AG09309 (cell line): ENCODE measurements around the gene PRICKLE3.
"Not testable (repeated sequence)": the region's sequence is repeated elsewhere in the genome, so short reads cannot be mapped to it uniquely, and the experiment has no call there.

Experiments
- DNase-seq: peaks from one replicate; pipeline ENCODE4 v3.0.0-alpha.2; 2010; ENCODE audit warnings: low read depth
- H3K4me3 ChIP-seq: 2 replicates; pipeline ENCODE4 v1.5.1; 2011; ENCODE audit warnings: mild to moderate bottlenecking, low read depth, low read length, moderate library complexity; ENCODE audit not compliant: control insufficient read depth
- TF ChIP-seq, protein P1 (sequence below): IDR thresholded peaks from 2 replicates; pipeline ENCODE4 v1.5.1; 2011; ENCODE audit warnings: mild to moderate bottlenecking, low read depth, low read length, inconsistent platforms; ENCODE audit not compliant: insufficient read depth, control insufficient read depth; ENCODE audit errors: missing control alignments

Gene PRICKLE3

DNA sequence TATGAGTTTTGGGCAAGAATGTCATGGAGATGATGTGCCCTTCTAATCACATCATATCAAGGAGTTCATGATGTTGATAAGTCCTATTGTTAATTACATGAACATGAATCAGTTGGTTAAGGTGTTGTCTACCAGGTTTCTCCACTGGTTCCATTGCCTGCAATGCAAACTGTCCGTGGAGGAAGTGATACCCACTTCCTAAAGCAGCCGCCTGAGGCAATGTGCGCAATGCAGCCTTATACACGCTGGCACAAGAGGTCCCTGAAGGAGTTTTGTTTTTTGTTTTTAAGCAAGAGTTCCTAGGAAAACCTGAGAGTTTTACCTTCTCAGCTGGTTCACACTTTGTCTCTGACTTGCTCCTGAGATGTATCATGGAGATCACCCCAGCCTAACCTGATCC is 56.7 kb downstream of the PRICKLE3 start:
- H3K4me3 ChIP-seq, result no peak overlapping the region
- DNase-seq, result no peak
- TF ChIP-seq, protein P1, sequence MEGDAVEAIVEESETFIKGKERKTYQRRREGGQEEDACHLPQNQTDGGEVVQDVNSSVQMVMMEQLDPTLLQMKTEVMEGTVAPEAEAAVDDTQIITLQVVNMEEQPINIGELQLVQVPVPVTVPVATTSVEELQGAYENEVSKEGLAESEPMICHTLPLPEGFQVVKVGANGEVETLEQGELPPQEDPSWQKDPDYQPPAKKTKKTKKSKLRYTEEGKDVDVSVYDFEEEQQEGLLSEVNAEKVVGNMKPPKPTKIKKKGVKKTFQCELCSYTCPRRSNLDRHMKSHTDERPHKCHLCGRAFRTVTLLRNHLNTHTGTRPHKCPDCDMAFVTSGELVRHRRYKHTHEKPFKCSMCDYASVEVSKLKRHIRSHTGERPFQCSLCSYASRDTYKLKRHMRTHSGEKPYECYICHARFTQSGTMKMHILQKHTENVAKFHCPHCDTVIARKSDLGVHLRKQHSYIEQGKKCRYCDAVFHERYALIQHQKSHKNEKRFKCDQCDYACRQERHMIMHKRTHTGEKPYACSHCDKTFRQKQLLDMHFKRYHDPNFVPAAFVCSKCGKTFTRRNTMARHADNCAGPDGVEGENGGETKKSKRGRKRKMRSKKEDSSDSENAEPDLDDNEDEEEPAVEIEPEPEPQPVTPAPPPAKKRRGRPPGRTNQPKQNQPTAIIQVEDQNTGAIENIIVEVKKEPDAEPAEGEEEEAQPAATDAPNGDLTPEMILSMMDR, result no peak

DNA sequence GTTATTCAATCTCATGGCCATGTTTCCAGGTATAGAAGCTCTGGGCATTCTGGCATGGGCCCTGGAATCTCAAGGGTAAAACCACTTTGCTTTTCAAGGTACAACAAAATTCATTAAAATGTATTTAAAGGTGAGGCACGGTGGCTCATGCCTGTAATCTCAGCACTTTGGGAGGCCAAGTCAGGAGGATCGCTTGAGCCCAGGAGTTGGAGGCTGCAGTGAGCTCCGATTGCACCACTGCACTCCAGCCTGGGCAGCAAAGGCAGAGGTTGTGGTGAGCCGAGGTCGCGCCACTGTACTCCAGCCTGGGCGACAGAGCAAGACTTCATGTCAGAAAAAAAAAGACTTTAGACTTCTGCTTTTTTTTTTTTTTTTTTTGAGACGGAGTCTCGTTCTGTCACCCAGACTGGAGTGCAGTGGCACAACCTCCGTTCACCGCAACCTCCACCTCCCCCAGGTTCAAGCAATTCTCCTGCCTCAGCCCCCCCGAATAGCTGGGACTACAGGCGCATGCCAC is 58.4 kb downstream of the PRICKLE3 start:
- DNase-seq, H3K4me3 ChIP-seq: not testable (repeated sequence)
